SK-N-SH treated with all-trans-retinoic acid at 6 μM for 48 hours (cell line): Measurements from ENCODE around the gene ADCY1.

Experiments used
- BACH2 ChIP-seq: fragments of 250-450 bp; sonication (Bioruptor Pico); IDR thresholded peaks from 2 replicates; pipeline ENCODE4 v1.9.0; 2021; ENCODE audit warnings: mild to moderate bottlenecking, borderline replicate concordance
- ESRRG ChIP-seq: fragments of 250-450 bp; sonication (Bioruptor Pico); IDR thresholded peaks from 2 replicates; pipeline ENCODE4 v1.6.1; 2021; ENCODE audit warnings: mild to moderate bottlenecking
- PPARA ChIP-seq: fragments of 250-450 bp; sonication (Bioruptor Pico); IDR thresholded peaks from 2 replicates; pipeline ENCODE4 v1.5.0; 2020; ENCODE audit warnings: mild to moderate bottlenecking, borderline replicate concordance
- ZFP3 ChIP-seq: fragments of 250-450 bp; sonication (Bioruptor Pico); IDR thresholded peaks from 2 replicates; pipeline ENCODE4 v1.5.0; 2020; ENCODE audit warnings: mild to moderate bottlenecking, moderate library complexity
- ZFP30 ChIP-seq: fragments of 450-650 bp; formaldehyde crosslinking; IDR thresholded peaks from 2 replicates; pipeline ENCODE4 v1.5.0; 2022; ENCODE audit warnings: mild to moderate bottlenecking, moderate library complexity
- ZNF565 ChIP-seq: fragments of 450-650 bp; formaldehyde crosslinking; conservative IDR thresholded peaks from 2 replicates; pipeline ENCODE4 v1.5.0; 2020; ENCODE audit warnings: low read depth, mild to moderate bottlenecking, moderate library complexity
- ZNF70 ChIP-seq: fragments of 450-650 bp; formaldehyde crosslinking; IDR thresholded peaks from 2 replicates; pipeline ENCODE4 v1.5.0; 2020; ENCODE audit warnings: mild to moderate bottlenecking, moderate library complexity
- TF ChIP-seq, protein P1 (sequence below): fragments of 250-450 bp; sonication (Bioruptor Pico); IDR thresholded peaks from 2 replicates; pipeline ENCODE4 v1.8.0; 2020; ENCODE audit warnings: mild to moderate bottlenecking, moderate library complexity, borderline replicate concordance

DNA sequence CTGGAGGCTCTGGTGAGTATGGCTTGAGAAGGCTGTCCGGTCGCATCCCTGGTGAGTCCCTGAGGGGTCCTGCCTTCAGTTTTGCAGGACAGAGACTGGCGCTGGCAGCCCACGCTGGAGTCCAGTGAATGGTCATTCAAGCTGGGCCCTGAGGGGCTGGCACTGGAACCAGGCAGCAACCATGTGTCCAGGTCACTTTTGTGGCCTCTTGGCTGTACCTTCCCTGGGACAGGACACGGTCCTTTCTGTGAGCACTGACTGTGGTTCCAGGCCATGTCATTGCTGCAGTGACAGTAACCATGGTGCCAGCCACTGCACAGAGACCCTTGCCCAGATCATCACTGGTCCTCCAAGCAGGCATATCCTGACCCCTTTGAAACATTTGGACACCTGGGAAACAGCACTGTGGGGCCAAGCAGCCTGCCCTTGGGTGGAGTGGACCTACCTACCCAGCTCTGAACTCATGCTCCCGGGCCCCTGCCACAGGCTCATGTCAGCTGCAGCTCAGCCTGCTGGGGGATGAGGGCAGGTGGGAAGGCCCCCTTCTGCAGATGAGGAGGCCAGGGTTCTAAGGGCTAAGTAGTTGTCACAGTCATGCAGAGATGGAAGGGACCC, 72.1 kb downstream of the ADCY1 start:
- TF ChIP-seq, protein P1, sequence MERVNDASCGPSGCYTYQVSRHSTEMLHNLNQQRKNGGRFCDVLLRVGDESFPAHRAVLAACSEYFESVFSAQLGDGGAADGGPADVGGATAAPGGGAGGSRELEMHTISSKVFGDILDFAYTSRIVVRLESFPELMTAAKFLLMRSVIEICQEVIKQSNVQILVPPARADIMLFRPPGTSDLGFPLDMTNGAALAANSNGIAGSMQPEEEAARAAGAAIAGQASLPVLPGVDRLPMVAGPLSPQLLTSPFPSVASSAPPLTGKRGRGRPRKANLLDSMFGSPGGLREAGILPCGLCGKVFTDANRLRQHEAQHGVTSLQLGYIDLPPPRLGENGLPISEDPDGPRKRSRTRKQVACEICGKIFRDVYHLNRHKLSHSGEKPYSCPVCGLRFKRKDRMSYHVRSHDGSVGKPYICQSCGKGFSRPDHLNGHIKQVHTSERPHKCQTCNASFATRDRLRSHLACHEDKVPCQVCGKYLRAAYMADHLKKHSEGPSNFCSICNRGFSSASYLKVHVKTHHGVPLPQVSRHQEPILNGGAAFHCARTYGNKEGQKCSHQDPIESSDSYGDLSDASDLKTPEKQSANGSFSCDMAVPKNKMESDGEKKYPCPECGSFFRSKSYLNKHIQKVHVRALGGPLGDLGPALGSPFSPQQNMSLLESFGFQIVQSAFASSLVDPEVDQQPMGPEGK (CRISPR knock-in tag): no peak
- TF ChIP-seq ZFP3 (CRISPR knock-in tag) (no peak), ZNF70 (CRISPR knock-in tag) (no peak), BACH2 (CRISPR knock-in tag) (no peak), ZNF565 (CRISPR knock-in tag) (no peak), PPARA (CRISPR knock-in tag) (no peak), ESRRG (CRISPR knock-in tag) (no peak), ZFP30 (CRISPR knock-in tag) (no peak)
